ENCODE measurements around the gene MAN2B2. TPM values are rescaled to one million over a fixed set of nuclear protein-coding genes. Genes with fewer than 3 reads are reported as not detected.

Gene MAN2B2
- total and polyA plus RNA-seq, 2 of the 8 experiments (the other 6 are each of a cell fraction or from before 2014, with no cell fraction given) = 3.3 to 4.0 TPM

- no peak for FAIRE-seq
- DNase-seq (ENCODE audit: low read depth in 1 of 2, low spot score in 2 of 2) = no peak
- Histone ChIP-seq H3K14ac (ENCODE audit: insufficient read length) (no peak overlapping the region), H3K27me3 (replicated peaks in 1 of 4; ENCODE audit: control insufficient read depth in 3 of 4, extremely low read depth in 1 of 4, insufficient read depth in 3 of 4, low read length in 3 of 4) (no peaks in the 10 kb centered on the region), H3K9me3 (ENCODE audit: insufficient read depth in 2 of 2, low read depth in 1 of 2, low read length in 1 of 2) (no peaks in the 10 kb centered on the region), H3K27ac (ENCODE audit: low read depth, low read length) (no peak overlapping the region), H3K4me1 (replicated peaks in 1 of 4; ENCODE audit: control insufficient read depth in 3 of 4, insufficient read depth in 4 of 4, low read length in 3 of 4) (peaks cover 0 to 17% (median 7%) of the 10 kb centered on the region in 4 experiments; a peak in 4 of 7 replicates), H3K23ac (ENCODE audit: insufficient read length) (no peak overlapping the region), H3K36me3 (ENCODE audit: control insufficient read depth in 2 of 4, insufficient read depth in 4 of 4, low read length in 3 of 4) (no peaks in the 10 kb centered on the region), H3K4me2 (ENCODE audit: insufficient read depth in 1 of 2, low read depth in 2 of 2, low read length in 2 of 2) (no peak overlapping the region), H3K9ac (replicated peaks in 1 of 4; ENCODE audit: extremely low read depth in 1 of 4, low read depth in 3 of 4, low read length in 3 of 4) (no peak overlapping the region), H3K79me1 (ENCODE audit: low read depth, low read length) (no peaks in the 10 kb centered on the region), H2BK120ac (replicated peaks; ENCODE audit: low read depth, low read length) (no peak overlapping the region), H4K8ac (ENCODE audit: extremely low read depth, insufficient read depth, low read length) (no peak overlapping the region), H2BK20ac (ENCODE audit: low read length) (no peak overlapping the region), H4K91ac (replicated peaks; ENCODE audit: insufficient read length, low read length) (no peak overlapping the region), H3K23me2 (ENCODE audit: low read depth, low read length) (no peaks in the 10 kb centered on the region), H3K4ac (replicated peaks; ENCODE audit: insufficient read length, low read depth, low read length) (no peak overlapping the region), H4K20me1 (replicated peaks in 1 of 2; ENCODE audit: control insufficient read depth in 1 of 2, insufficient read depth in 2 of 2, low read length in 2 of 2) (no peaks in the 10 kb centered on the region), H3K56ac (replicated peaks; ENCODE audit: insufficient read length, low read depth, low read length) (no peak overlapping the region), H2BK12ac (ENCODE audit: low read depth, low read length) (no peak overlapping the region), H2BK5ac (ENCODE audit: low read depth, low read length) (no peak overlapping the region), H3K18ac (ENCODE audit: extremely low read depth, low read length) (no peak overlapping the region), H2AK5ac (ENCODE audit: low read depth, low read length) (no peak overlapping the region), H3K4me3 (ENCODE audit: extremely low read depth in 1 of 4, insufficient read depth in 2 of 4, low read depth in 3 of 4, low read length in 4 of 4) (no peak overlapping the region), H2AFZ (ENCODE audit: low read length) (no peak overlapping the region; the same call in 1 of the 2 replicates), H4K5ac (ENCODE audit: insufficient read length, low read depth, low read length) (no peak overlapping the region), H3K79me2 (ENCODE audit: control insufficient read depth in 1 of 2, insufficient read depth in 2 of 2, low read length in 2 of 2) (no peaks in the 10 kb centered on the region), H2BK15ac (ENCODE audit: low read length) (no peak overlapping the region)
- ChIA-PET CTCF (ENCODE audit: partially characterized antibody) (interaction anchor here (1.7 to 6.2 kb wide), 2 partner anchors 23 to 52 kb away, joined by 6 to 50 read pairs; no protein-coding TSS in a partner anchor), POLR2A (ENCODE audit: partially characterized antibody) (no interaction called here)
- WGBS, 2 experiments (ENCODE audit: extremely low coverage in 1 of 2, insufficient coverage in 1 of 2, insufficient read length in 1 of 2, insufficient replicate concordance in 2 of 2, low coverage in 1 of 2, low lambda C conversion rate in 2 of 2, missing lambda C conversion rate in 1 of 2) = 88% methylated on average over 9 of the region's 9 CpGs; no CpG with 5 or more reads in 1 of the 2 experiments
- TF ChIP-seq EP300 (IDR thresholded peaks at IDR 0.05; ENCODE audit: borderline replicate concordance in 1 of 2, low read depth in 2 of 2, low read length in 2 of 2) (no peak), TAF7 (optimal IDR thresholded peaks at IDR 0.05; ENCODE audit: borderline replicate concordance, low read depth, low read length) (no peak), BRCA1 (IDR thresholded peaks at IDR 0.05; ENCODE audit: low read depth, low read length) (no peak), SUZ12 (IDR thresholded peaks at IDR 0.05; ENCODE audit: low read length) (no peak), POLR2A (IDR thresholded peaks at IDR 0.05; ENCODE audit: control extremely low read depth in 1 of 2, low read depth in 2 of 2, low read length in 2 of 2) (no peak), HDAC2 (IDR thresholded peaks at IDR 0.05; ENCODE audit: borderline replicate concordance in 1 of 2, low read depth in 2 of 2, low read length in 2 of 2) (no peak), CBX5 (IDR thresholded peaks at IDR 0.05; ENCODE audit: low read depth, low read length) (no peak)
Measured at GRCh38 chr4:6525474-6525873, 49.5 kb upstream of the MAN2B2 start.

Data from H1 (cell line).